Measurements from ENCODE around the gene CLCN6.

DNA sequence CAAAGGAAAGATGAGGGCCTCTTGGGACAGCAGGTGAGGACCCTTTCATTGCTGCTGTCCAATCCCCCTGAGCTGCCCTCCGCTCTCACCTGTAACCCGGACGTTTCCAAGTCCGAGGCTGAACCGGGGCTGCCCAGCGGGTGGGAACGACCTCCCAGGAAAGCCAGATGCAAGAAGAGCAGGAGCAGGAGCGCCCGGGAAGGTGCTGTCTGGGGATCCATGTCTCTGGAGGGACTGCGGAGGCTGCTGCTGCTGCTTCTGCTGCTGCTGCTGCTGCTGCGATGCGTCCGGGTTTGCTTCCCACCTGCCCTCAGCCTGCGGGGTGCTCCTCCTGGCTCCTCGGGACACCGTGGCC, 52.6 kb downstream of the CLCN6 start, which contains the start of gene NPPB:
- TF ChIP-seq, protein P1, sequence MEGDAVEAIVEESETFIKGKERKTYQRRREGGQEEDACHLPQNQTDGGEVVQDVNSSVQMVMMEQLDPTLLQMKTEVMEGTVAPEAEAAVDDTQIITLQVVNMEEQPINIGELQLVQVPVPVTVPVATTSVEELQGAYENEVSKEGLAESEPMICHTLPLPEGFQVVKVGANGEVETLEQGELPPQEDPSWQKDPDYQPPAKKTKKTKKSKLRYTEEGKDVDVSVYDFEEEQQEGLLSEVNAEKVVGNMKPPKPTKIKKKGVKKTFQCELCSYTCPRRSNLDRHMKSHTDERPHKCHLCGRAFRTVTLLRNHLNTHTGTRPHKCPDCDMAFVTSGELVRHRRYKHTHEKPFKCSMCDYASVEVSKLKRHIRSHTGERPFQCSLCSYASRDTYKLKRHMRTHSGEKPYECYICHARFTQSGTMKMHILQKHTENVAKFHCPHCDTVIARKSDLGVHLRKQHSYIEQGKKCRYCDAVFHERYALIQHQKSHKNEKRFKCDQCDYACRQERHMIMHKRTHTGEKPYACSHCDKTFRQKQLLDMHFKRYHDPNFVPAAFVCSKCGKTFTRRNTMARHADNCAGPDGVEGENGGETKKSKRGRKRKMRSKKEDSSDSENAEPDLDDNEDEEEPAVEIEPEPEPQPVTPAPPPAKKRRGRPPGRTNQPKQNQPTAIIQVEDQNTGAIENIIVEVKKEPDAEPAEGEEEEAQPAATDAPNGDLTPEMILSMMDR (IDR thresholded peaks at IDR 0.05; ENCODE audit: insufficient read depth, low read length), result no peak
- TF ChIP-seq REST (IDR thresholded peaks at IDR 0.05; ENCODE audit: insufficient replicate concordance, low read depth) (no peak), GABPA (IDR thresholded peaks at IDR 0.05; ENCODE audit: low read depth) (no peak), POLR2AphosphoS5 (IDR thresholded peaks at IDR 0.05; ENCODE audit: low read depth) (no peak)

All from HL-60 (cell line).